ENCODE measurements around the gene SETD1A.

The SETD1A gene

DNA sequence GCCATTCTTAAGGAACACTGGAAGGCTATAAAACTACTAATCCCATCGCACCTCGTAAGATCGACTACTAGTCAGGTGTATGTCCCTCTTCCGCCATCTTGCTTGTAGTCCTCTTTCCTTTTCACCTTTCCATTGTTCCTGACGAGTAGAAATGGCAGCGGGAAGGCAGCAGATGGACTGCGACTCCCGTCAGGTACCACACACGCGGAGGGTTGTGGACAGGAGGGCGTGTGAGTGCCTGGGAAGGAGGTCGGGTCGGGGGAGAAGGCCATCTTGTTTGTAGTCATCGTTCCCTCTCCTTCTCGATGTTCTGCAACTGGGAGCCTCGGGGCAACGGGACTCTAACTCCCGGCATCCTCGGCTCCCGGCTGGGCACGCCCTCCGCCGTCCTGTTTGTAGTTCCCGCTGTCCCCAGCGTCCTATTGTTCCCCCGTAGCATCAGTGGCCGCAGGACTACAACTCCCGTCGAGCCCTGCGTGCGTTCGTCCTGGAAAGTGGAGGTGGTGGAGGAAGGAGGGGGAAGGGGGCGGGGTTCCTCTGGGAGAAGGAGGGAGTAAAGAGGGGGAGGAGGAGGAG is 34.5 kb upstream of the SETD1A start:
- DNase-seq (ENCODE audit: low spot score) (peak; percentile 99), ATAC-seq (ENCODE audit: low read depth) (peak; percentile 76)
- peaks cover 2% of the 10 kb centered on the region for H3K4me1 ChIP-seq (ENCODE audit: insufficient read depth, poor library complexity, severe bottlenecking)
- no peaks in the 10 kb centered on the region for H3K9me3 ChIP-seq (ENCODE audit: severe bottlenecking)
- H3K27ac ChIP-seq (ENCODE audit: poor library complexity, severe bottlenecking): peak overlapping the region; percentile 68
- TF ChIP-seq, protein P1, sequence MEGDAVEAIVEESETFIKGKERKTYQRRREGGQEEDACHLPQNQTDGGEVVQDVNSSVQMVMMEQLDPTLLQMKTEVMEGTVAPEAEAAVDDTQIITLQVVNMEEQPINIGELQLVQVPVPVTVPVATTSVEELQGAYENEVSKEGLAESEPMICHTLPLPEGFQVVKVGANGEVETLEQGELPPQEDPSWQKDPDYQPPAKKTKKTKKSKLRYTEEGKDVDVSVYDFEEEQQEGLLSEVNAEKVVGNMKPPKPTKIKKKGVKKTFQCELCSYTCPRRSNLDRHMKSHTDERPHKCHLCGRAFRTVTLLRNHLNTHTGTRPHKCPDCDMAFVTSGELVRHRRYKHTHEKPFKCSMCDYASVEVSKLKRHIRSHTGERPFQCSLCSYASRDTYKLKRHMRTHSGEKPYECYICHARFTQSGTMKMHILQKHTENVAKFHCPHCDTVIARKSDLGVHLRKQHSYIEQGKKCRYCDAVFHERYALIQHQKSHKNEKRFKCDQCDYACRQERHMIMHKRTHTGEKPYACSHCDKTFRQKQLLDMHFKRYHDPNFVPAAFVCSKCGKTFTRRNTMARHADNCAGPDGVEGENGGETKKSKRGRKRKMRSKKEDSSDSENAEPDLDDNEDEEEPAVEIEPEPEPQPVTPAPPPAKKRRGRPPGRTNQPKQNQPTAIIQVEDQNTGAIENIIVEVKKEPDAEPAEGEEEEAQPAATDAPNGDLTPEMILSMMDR (IDR thresholded peaks at IDR 0.05; ENCODE audit: poor library complexity, severe bottlenecking): no peak
- no peaks in the 10 kb centered on the region for H3K27me3 ChIP-seq (ENCODE audit: insufficient read depth, poor library complexity, severe bottlenecking)
- peak overlapping the region; percentile 51 for H3K4me3 ChIP-seq (ENCODE audit: severe bottlenecking)
- no peaks in the 10 kb centered on the region for H3K36me3 ChIP-seq (ENCODE audit: low read depth)

DNA sequence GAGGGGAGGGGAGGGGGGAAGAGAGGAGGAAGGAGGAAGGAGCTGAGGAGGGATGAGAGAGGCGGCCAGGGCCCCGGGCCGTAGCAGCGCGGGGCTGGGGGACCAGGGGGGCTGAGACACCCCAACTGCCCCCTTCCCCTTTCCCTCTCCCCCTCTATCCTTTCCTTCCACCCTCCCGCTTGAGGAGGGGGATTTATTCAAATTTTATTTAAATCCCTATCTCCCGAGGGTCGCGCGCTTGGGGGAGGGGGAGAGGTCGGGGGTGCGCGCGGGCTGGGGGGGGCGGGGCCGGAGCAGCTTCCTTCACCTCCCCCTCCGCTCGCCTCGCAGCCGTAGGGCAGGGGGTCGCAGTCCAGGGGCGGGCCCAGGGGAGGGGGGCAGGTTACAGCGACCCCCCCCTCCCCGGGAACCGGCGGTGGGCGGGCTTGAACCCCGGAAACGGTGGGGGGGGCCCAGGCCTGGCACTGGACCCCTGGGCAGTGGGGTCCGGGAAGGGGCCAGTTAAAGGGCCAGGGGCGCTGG is 33.9 kb upstream of the SETD1A start, which contains the start of gene FBXL19:
Gene FBXL19 (plus strand): TSS at position 19 of the 522 bp plus-strand sequence. CDS start 2,183 bp downstream, outside the sequence.
- DNase-seq (ENCODE audit: low spot score) (no peak), ATAC-seq (ENCODE audit: low read depth) (no peak)
- H3K27me3 ChIP-seq (ENCODE audit: insufficient read depth, poor library complexity, severe bottlenecking): no peaks in the 10 kb centered on the region
- TF ChIP-seq, protein P1 (IDR thresholded peaks at IDR 0.05; ENCODE audit: poor library complexity, severe bottlenecking): no peak
- H3K9me3 ChIP-seq (ENCODE audit: severe bottlenecking): no peaks in the 10 kb centered on the region
- peak within 1 kb of the TSS; percentile 51 for H3K4me3 ChIP-seq (ENCODE audit: severe bottlenecking)
- H3K27ac ChIP-seq (ENCODE audit: poor library complexity, severe bottlenecking): peak within 1 kb of the TSS; percentile 68
- peaks cover 2% of the 10 kb centered on the region for H3K4me1 ChIP-seq (ENCODE audit: insufficient read depth, poor library complexity, severe bottlenecking)
- H3K36me3 ChIP-seq (ENCODE audit: low read depth): no peaks in the 10 kb centered on the region

DNA sequence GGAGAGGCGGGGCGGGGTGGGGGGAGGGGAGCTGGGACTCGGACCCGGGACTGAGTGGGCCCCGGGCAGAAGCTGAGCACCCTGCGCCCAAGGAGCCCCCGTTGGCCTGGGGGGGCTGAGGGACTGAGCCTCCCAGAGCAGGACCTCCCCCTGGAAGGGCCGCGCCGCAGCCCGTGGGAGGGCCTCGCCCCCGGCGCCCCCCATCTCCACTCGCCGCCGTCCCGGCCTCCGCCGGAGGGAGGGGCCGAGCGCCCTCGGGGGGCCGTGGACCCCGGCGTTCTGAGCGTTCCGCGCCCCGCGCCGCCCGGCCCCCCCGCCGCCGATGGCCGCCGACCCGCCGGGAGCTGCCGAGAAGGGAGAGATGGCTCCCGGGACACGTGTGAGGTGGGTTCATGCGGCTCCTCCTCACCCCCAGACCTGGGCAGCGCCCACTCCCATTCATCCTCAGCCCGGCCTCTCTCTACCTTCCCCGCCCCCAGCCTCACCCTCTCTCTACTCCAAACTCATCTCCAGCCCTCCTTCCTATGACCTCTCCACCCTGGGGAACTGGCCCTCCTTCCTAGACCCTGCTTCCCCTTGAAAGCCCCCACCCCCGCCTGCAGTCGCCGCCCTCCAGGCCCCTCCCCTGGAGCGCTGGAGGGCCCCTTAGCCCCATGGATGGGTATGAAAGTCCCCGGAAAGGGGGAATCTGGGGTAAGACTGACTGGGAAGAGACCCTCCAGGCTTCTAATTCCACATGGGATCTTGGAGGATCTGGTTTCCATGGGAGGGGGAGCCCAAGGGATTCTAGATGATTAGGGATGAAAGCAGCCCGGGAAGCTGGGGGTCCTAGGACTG is 33.3 kb upstream of the SETD1A start:
- Histone ChIP-seq H3K36me3 (ENCODE audit: low read depth) (no peaks in the 10 kb centered on the region), H3K9me3 (ENCODE audit: severe bottlenecking) (no peaks in the 10 kb centered on the region), H3K4me3 (ENCODE audit: severe bottlenecking) (peak overlapping the region; percentile 51), H3K27me3 (ENCODE audit: insufficient read depth, poor library complexity, severe bottlenecking) (no peaks in the 10 kb centered on the region), H3K4me1 (ENCODE audit: insufficient read depth, poor library complexity, severe bottlenecking) (peaks cover 2% of the 10 kb centered on the region), H3K27ac (ENCODE audit: poor library complexity, severe bottlenecking) (peak overlapping the region; percentile 68)
- DNase-seq (ENCODE audit: low spot score) (no peak), ATAC-seq (ENCODE audit: low read depth) (no peak)
- TF ChIP-seq, protein P1 (IDR thresholded peaks at IDR 0.05; ENCODE audit: poor library complexity, severe bottlenecking): no peak

DNA sequence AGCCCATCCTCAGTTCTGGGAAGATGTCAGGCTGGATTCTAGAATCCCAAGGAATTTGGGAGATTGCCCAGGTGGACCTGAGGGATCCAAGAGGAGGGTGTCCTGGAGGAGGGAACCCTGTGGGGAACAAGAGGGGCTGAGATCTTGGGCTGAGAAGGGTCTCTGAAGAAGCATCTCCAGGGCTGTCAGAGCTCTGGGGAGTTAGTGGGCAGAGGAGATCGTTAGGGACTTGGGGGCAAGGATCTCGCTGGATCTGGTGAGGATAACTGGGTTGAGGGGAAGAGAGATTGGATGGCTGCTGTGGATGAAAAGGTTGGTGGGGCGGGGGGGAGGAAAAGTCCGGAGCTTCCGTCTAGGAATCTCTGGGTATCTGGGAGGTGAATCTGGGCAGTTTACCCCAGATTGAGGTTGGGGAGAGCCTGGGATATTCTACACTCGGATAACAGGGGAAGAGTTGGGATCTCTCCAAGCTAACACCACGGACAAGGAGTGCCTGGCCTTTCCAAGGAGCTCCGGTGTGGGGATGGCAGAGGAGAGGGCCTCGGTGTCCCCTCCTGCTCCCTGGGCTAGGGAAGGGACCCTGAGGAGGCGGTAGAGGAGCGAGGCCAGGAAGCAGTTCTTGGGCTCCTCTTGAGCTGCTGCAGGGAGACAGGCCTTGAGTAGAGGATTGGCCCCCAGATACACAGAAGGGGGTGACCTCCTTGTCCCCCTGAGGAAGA is 32.5 kb upstream of the SETD1A start:
- Histone ChIP-seq H3K36me3 (ENCODE audit: low read depth) (no peaks in the 10 kb centered on the region; the same call in 1 of the 2 replicates), H3K27ac (ENCODE audit: poor library complexity, severe bottlenecking) (peak overlapping the region; percentile 68), H3K4me1 (ENCODE audit: insufficient read depth, poor library complexity, severe bottlenecking) (peaks cover 2% of the 10 kb centered on the region), H3K9me3 (ENCODE audit: severe bottlenecking) (no peaks in the 10 kb centered on the region), H3K27me3 (ENCODE audit: insufficient read depth, poor library complexity, severe bottlenecking) (no peaks in the 10 kb centered on the region), H3K4me3 (ENCODE audit: severe bottlenecking) (peak overlapping the region; percentile 51)
- ATAC-seq (ENCODE audit: low read depth) (no peak), DNase-seq (ENCODE audit: low spot score) (no peak)
- TF ChIP-seq, protein P1 (IDR thresholded peaks at IDR 0.05; ENCODE audit: poor library complexity, severe bottlenecking): no peak

Measured in RWPE2 (cell line).